GM21576 (cell line): ENCODE data around the gene RAD50.
"Not testable (repeated sequence)": the region's sequence is repeated elsewhere in the genome, so short reads cannot be mapped to it uniquely, and the experiment has no call there.

Source experiments
- ATAC-seq: cut with Tn5 transposase; IDR thresholded peaks from one replicate; pipeline ENCODE4 v1.9.1; 2021; ENCODE audit warnings: mild to moderate bottlenecking, moderate library complexity; ENCODE audit not compliant: unreplicated experiment

Gene RAD50

DNA sequence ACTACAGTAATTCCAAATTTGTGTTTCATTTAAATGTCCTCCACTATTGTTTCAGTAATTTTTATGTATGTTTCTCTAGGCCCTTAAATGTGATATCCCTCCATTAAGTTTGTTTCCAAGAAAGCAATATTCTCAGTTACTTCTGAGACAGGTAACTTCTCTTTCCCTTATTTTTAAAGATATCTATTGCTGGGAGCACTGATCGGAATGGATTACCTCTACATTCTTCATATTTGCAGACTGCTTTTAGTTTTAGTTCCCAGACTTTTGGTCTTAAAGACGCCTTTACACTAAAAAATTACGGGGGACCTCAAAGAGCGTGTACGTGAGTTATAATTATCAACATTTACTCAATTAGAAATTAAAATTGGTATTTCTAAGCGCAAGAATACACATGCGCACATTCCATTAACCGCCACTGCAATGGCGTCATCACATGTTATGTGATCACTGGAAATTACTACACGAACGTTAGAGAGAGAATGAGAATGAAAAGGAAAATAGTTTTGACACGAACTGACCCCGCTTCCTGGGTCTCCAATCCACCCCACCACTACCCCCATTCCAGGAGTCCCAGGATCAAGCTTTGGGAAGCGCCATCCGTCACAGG is 519 bp upstream of the RAD50 start:
- ATAC-seq: no peak

DNA sequence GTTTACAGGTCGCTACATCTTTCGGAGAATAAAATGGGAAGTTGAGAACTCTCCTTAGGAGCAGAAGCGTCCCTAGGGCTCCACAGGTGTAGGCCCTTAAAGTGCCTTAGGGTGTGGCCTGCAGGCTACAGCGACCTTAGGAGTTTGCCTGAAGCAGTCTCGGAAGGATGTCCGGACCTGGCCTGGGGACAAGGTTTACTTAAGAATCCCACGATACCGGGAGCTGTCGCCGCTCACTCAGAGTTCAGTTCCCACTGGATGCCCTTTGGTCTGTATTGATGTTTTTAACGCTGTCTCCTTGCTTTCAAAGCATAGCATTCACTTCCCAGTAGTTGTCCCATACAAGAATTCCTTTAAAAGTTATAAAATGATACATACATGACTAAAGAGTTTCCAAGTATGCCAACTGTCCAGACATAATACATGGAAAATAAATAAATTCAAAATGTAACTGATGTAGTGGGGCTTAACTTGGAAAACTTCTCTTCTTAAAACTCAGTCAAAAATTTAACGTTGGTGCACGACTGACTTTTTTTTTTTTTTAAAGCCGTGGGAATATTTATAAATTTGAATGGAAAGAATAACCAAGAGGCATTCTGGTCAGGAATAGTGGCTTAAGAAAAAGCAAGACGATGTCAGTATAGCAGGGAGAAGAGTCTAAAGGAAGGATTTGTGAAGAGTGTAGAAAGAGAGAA is 848 bp downstream of the RAD50 start:
- peak; percentile 44 for ATAC-seq

DNA sequence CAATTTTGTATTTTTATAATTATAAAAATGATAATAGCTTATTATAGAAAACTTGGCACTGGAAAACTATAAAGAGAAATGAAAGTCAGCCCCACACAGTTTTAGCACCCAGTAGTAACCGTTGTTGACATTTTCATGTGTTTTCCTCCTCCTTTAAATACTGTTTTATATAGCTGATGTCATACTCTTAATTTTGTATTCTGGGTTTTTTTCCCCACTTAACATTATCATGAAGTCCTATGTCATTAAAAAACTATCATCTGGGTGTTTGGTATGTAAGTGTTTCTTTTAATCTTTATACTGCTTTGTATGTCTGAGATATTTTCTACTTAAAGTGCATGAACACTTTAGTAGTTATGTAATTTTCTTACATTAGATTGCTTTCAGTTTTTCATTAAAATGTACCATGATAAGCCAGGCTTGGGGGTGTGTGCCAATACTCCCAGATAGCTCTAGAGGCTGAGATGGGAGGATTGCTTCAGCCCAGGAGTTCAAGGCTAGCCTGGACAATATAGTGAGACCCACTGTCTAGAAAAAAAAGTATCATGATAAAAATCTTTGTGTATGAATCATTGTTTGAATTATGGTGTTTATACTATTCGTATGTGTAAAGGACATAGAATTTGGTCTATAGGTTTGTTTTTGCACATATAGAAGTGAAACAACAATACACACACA is 2.7 kb downstream of the RAD50 start:
- ATAC-seq: no peak

DNA sequence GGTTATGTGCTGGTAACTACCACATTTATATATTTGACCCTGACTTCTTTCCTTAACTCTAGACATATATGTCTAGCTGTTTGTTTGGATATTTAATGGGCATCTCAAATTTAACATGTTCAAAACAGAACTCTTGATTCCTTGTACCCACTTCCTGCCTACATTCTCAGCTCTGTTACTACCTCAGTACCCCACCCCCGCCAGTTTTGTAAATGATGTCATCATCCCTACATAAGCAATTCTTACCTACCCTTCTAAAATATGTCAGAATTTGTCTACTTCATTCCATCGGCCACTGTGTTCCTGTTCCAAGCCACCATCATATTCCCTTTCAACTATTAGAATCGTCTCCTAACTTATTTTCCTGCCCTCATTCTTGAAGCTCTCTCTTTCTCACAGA is 4.8 kb downstream of the RAD50 start:
- ATAC-seq: no peak

DNA sequence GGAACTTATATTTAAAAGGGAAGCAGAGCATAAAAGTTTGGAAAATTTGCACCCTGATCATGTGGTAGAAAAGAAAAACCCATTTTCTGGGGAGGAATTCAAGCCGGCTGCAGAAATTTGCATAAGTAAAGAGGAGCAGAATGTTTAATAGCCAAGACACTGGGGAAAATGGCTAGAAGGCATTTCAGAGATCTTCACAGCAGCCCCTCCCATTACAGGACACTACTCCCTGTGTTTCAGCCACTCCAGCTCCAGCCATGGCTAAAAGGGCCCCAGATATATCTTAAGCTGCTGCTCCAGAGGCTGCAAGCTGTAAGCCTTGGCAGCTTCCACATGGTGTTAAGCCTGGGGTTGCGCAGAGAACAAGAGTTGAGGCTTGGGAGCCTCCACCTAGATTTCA is 7.8 kb downstream of the RAD50 start:
- not testable (repeated sequence) for ATAC-seq

DNA sequence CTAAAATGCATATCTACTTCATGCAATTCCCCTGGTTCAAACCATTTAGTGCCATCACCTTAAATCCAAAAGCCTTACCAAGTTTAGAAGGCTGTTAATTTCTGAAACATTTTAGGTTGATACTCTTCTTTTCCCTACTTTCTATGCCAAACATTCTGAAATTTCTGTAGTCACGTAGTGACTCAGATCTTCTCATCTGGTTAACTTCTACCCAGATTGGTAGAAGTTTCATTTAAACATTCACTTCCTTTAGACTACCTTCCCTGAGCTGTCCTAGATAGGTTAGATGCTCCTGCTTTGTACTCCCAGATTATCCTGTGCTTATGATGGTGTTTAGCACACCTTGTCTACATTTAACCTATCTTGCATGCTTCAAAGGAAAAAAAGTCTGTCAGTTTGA is 9.9 kb downstream of the RAD50 start:
- ATAC-seq: no peak

DNA sequence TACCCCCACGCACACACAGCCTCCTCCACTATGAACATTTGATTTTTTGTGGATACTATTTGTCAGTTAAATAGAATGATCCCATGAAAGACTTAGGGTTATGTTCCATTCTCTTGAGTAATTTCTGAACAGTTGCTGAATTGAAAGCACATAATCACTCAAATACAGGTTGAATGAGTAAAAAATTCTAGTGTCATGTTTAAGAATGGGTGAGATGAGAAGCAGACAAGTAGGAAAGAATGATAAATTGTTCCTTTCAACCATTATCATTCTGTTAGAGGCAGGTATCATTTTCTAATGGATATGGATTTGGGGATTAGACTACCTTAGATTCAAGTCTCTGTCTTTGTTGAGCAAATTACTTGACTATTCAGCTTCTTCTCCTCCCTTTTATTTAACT is 19.3 kb downstream of the RAD50 start:
- no peak for ATAC-seq

DNA sequence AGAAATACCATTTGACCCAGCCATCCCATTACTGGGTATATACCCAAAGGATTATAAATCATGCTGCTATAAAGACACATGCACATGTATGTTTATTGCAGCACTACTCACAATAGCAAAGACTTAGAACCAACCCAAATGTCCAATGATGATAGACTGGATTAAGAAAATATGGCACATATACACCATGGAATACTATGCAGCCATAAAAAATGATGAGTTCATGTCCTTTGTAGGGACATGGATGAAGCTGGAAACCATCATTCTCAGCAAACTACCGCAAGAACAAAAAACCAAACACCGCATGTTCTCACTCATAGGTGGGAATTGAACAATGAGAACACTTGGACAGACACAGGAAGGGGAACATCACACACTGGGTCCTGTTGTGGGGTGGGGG is 27.8 kb downstream of the RAD50 start:
- not testable (repeated sequence) for ATAC-seq

DNA sequence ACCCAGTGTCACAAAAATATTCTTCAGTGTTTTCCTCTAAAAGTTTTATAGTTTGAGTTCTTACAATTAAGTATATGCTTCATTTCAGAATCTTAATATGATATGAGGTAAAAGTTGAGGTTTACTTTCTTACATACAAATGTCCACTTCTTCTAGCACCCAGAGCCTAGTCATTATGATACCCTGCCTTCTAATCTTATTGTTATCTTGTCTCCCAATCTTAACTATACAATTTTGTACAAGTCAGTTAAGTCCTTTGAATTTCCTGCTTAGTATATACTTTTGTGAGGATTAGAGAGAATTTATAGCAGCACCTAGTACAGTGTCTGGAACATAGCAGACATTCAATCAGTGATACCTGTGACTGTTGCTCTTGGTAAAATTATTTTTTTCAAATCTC is 29.3 kb downstream of the RAD50 start:
- no peak for ATAC-seq

DNA sequence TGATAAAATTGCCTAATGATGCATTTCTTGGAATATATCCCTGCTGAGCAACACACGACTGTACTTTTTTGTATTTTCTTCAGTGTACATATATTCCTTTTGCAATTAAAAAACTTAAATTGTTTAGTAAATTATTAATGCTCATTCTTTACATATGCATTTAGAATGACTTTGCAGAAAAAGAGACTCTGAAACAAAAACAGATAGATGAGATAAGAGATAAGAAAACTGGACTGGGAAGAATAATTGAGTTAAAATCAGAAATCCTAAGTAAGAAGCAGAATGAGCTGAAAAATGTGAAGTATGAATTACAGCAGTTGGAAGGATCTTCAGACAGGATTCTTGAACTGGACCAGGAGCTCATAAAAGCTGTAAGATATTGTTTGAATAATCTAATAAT is 32.7 kb downstream of the RAD50 start:
- no peak for ATAC-seq

DNA sequence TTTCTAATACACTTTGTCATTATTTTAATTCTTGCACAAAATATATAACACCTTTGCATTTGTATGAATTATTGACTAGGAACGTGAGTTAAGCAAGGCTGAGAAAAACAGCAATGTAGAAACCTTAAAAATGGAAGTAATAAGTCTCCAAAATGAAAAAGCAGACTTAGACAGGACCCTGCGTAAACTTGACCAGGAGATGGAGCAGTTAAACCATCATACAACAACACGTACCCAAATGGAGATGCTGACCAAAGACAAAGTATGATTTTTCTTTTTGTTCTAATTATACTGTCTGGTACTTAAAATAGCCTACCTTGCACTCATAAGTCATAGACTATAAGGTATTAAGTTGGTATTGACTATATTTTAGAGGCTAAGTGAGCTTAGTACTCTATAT is 34.4 kb downstream of the RAD50 start:
- ATAC-seq: no peak

DNA sequence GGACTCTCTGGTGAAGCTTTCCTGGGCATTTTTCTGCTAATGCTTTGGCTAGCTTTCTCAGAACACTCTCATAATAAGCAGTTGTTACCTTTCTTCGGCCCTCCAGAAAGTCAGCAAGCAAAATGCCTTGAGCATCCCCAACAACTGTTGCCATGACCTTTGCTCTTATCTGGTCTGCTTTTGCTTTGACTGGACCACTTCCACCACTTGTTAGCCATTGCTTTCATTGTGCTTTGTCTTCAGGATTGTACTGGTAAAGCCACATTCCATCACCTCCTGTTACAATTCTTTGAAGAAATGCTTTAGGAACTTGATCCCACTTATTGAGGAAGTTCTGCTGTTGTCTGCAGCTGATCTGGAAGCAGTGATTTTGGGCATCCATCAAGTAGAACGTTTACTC is 35.7 kb downstream of the RAD50 start:
- no peak for ATAC-seq

DNA sequence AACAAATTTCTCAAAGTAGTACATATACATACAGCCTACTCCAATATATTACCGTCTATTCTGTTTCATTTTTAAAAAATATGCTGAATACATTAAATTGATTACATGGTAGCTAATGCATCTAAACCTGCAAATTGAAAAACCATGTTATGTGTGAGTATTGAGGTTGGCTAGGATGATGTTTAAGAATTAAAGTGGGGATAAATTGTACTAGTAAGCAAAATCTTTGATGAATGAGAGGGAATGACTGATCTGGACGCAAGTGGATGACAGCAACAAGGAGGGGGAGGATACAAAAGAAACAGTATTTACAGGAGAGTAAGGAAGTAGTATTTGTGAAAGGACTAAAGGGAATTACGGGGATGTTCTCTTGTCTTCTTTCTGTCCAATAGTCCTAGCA is 37.4 kb downstream of the RAD50 start:
- ATAC-seq: no peak

DNA sequence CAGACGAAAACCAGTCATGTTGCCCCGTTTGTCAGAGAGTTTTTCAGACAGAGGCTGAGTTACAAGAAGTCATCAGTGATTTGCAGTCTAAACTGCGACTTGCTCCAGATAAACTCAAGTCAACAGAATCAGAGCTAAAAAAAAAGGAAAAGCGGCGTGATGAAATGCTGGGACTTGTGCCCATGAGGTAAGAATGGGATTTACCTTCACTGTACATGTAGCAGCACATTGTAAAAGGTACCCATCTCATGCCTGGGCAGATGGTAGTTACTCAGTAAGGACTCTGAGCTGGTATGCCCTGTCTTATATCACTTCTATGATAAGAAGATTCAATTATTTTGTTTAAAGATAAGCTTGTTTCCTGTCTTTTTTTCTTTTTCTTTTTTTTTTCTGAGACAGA is 38.8 kb downstream of the RAD50 start:
- ATAC-seq: no peak

DNA sequence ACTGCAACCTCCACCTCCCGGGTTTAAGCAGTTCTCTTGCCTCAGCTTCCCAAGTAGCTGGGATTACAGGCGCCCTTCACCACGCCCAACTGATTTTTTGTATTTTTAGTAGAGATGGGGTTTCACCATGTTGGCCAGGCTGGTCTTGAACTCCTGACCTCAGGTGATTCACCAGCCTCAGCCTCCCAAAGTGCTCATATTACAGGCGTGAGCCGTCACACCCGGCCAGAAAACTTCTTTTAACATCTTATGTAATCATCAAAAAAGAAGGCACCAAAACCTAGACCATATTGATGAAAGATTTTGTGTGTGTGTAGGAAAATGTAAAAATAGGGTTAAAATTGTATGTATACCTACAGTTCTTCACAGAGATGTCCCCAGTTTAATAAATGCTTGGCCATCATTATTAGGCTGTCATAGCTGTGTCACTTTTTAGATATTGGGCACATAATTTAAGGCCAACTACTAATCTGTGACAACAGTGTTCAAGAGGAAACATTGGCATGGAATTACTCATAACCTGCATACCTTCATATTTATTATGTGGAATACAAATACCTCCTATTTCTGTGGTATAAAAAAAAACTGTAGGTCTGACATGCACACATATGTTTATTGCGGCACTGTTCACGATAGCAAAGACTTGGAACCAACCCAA is 44.4 kb downstream of the RAD50 start:
- ATAC-seq: no peak

DNA sequence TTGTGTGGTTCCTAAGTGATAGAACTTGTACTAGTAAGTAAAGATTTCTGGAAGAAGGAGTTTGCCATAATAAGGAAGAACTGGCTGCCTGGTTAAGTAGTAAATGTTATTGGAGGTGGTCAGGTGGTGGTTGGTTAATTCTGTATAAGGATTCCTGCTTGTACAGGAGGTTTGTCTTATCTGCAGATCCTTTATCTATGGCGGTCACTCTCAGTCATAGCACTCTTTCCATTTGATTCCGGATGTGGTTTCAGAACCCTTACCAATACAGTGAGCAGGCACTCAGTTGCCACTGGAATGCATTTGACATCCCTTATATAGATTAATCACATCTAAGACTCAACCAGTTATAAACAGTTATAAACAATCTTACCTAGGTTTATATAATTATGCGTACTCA is 50.3 kb downstream of the RAD50 start:
- ATAC-seq: no peak

DNA sequence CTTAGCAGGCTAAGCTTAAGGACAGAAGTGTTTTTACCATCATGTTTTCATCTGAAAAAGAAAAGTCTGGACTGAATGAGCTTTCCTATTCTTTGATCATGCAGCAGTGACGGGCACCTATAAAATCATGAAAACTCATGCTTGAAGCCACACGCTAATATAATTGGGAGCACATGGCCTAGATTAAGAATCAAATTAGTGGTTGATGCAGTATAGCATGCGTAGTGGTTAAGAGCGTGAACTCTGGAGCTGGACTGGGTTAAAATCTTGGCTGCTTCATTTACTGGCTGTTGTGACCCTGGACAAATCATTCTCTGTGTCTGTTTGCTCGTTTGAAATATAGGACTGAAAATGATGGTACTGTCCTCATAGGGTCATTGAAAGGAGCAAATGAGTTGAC is 51.3 kb downstream of the RAD50 start:
- ATAC-seq: no peak

DNA sequence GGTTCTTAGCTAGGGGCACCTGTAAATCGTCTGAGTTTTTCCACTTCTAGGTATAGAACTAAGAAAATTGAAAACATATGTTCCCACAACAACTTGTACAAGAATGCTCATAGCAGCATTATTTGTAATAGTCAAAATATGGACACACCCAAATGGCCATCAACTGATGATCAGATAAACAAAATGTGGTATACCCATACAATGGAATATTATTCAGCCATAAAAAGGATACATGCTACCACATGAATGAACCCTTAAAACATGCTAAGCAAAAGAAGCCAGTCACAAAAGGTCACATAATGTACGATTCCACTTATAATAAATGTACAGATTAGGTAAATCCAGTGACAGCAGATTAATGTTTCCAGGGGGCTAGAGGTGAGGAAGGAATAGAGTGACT is 55.2 kb downstream of the RAD50 start:
- ATAC-seq: no peak

DNA sequence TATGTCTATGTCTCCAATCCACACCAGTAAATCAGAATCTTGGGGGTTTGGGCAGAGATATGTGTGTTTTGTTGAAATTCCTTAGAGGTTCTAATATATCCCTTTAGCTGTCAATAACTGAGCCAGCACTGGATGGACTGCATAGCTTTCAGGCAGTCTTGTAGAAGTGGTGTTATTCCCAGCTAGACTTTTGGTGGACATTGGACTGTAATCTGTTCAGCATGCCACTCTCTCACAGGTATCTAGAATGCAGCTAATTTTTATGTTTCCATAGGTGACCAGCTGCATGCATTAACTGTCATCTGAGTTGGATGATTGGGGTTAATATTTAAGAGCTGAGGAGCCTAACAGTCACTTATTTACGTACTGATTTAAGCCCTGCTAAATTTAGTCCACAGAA is 56.1 kb downstream of the RAD50 start:
- no peak for ATAC-seq

DNA sequence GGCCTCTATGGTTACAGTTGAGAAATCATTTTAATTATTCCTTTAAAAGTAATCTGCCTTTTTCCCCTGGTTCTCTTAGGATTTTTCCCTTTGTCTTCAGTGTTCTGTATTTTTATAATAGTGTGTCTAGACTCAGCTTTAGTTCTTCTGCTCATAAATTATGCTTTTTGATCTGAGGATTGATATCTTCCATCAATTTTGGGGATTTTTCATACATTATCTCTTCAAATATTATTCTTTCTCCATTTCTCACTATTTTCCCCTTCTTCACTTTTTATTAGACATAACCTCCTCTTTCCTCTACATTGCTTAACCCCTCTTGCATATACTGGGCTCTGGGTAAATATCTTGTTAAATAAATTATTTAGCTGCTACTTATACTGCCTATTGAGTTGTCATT is 64.9 kb downstream of the RAD50 start:
- ATAC-seq: no peak

DNA sequence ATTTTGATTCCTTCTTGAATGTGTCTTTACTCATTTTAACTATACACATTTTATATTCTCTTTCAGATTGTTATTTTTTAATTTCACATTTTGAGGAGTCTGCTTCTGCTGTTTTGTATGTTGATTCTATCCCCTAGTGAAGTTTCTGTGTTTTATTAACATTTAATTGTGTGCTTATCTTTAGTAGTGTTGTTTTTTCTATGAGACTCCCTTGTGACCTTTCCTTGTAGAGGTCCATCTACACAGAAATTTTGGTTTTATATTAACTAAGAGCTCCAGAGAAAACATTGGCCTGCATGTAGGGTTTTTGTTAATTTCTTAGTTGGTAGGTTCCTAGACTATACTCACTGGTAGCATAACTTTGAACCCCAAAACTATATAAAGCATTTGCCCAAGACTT is 65.8 kb downstream of the RAD50 start:
- ATAC-seq: no peak

DNA sequence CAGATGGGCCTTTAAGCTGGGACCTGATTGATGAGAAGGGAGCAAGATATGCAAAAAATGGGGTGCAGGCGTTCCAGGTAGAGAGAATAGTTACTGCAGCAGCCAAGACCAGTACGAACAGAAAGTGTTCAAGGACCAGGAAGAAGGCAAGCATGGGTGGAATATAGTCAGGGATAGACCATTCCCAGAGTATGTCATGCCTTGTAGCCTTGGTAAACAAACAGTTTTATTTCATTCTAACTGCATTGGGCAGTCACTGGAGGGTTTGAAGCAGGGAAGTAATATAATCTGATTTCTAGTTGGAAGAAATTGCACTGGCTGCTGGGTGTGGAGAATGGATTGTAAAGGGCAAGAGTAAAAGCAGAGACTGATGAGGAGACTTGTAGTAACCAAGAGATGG is 70.7 kb downstream of the RAD50 start:
- no peak for ATAC-seq
